ENCODE results near the gene USP48.

USP48 gene

DNA sequence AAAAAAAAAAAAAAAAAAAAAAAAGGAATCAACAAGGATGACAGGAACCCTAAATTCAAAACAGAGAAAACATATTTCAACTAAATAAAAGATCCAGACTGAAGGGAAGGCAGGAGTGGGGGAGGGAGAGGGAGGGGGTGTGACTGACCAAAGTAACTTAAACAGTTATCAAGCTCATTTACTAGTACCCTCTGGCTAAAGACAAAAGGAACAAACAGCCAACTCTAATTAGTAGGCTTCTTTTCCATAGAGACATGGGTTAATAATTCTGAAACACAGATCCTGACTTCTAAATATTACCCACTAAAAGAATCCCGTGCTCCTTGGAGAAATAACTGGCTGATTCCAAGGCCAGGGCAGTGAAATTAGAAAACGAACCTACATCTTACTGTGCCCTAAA lies 23.8 kb downstream of the USP48 start:
- Histone ChIP-seq H3K9me3 (ENCODE audit: control insufficient read depth, insufficient read depth, low read length) (no peaks in the 10 kb centered on the region), H3K4me1 (ENCODE audit: insufficient read depth, low read length) (no peaks in the 10 kb centered on the region; the same call in 1 of the 2 replicates), H3K36me3 (ENCODE audit: insufficient read depth, low read length) (peaks cover 11% of the 10 kb centered on the region), H3K9ac (ENCODE audit: low read depth, low read length) (no peak overlapping the region)

DNA sequence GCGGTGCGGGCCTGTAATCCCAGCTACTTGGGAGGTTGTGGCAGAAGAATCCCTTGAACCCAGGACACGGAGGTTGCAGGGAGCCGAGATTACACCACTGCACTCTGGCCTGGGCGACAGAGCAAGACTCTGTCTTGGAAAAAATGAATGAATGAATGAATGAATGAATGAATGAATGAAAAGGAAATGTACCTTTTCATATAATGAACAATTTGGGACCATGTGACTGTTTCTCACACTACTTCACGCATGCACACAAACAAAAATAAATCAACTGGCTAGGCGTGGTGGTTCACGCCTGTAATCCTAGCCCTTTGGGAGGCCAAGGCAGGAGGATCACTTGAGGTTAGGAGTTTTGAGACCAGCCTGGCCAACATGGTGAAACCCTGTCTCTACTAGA lies 24.3 kb downstream of the USP48 start:
- Histone ChIP-seq H3K4me1 (ENCODE audit: insufficient read depth, low read length) (no peaks in the 10 kb centered on the region; the same call in 1 of the 2 replicates), H3K36me3 (ENCODE audit: insufficient read depth, low read length) (peaks cover 13% of the 10 kb centered on the region), H3K9ac (ENCODE audit: low read depth, low read length) (no peak overlapping the region), H3K9me3 (ENCODE audit: control insufficient read depth, insufficient read depth, low read length) (no peaks in the 10 kb centered on the region)

- no peaks in the 10 kb centered on the region for H3K4me1 ChIP-seq (ENCODE audit: insufficient read depth, low read length)
- H3K9me3 ChIP-seq (ENCODE audit: control insufficient read depth, insufficient read depth, low read length): no peaks in the 10 kb centered on the region
- peaks cover 16% of the 10 kb centered on the region for H3K36me3 ChIP-seq (ENCODE audit: insufficient read depth, low read length)
- no peak overlapping the region for H3K9ac ChIP-seq (ENCODE audit: low read depth, low read length)
These were observed 26.4 kb downstream of the USP48 start for GRCh38 chr1:21756393-21757089.

- peaks cover 16% of the 10 kb centered on the region for H3K36me3 ChIP-seq (ENCODE audit: insufficient read depth, low read length)
- no peak overlapping the region for H3K9ac ChIP-seq (ENCODE audit: low read depth, low read length)
- no peaks in the 10 kb centered on the region for H3K9me3 ChIP-seq (ENCODE audit: control insufficient read depth, insufficient read depth, low read length)
- no peaks in the 10 kb centered on the region for H3K4me1 ChIP-seq (ENCODE audit: insufficient read depth, low read length)
These were observed 27.9 kb downstream of the USP48 start for GRCh38 chr1:21755067-21755466.

DNA sequence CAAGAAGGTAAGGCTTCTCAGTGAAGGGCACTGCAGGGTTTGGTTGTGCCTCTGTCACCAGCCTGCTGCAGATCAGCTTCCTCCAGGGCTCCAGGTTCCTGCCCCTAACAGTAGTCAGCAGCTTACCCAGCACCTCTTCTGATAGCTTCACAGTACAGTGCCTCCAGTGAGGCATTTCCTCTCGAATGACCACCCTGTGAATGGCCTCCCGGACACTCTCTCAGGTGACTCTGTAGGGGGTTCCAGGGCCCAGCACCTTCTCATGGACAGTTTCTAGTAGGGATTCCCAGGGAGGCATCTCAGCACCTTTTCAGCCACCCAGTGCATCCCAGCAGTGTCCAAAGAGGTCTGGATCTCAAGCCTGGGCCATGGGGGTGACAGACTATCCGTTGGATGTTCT lies 28.4 kb downstream of the USP48 start:
- H3K4me1 ChIP-seq (ENCODE audit: insufficient read depth, low read length): no peaks in the 10 kb centered on the region
- H3K9ac ChIP-seq (ENCODE audit: low read depth, low read length): no peak overlapping the region
- H3K9me3 ChIP-seq (ENCODE audit: control insufficient read depth, insufficient read depth, low read length): no peaks in the 10 kb centered on the region
- peaks cover 16% of the 10 kb centered on the region for H3K36me3 ChIP-seq (ENCODE audit: insufficient read depth, low read length)

DNA sequence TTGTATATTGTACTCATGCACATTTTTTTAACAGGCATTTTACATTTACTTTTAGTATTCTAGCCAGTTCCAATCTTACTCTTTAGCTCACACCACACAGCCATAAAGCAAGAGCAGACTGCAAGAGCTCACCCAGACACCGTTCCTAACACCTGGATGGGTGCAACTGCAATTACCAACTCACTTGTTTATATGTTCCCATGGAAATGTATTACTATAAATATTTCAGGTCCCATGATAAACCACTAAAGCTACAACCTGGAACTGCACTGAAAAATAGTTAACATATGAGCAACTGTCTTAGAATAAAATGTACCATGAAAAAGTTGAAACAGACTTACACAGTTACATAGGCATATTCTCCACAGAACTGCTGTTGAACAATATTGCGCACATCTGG lies 30.8 kb downstream of the USP48 start:
- H3K4me1 ChIP-seq (ENCODE audit: insufficient read depth, low read length): no peaks in the 10 kb centered on the region
- H3K36me3 ChIP-seq (ENCODE audit: insufficient read depth, low read length): peaks cover 16% of the 10 kb centered on the region
- H3K9ac ChIP-seq (ENCODE audit: low read depth, low read length): no peak overlapping the region
- H3K9me3 ChIP-seq (ENCODE audit: control insufficient read depth, insufficient read depth, low read length): no peaks in the 10 kb centered on the region

GRCh38 chr1:21751281-21751680 lies 31.7 kb downstream of the USP48 start:
- Histone ChIP-seq H3K4me1 (ENCODE audit: insufficient read depth, low read length) (no peaks in the 10 kb centered on the region), H3K9ac (ENCODE audit: low read depth, low read length) (no peak overlapping the region), H3K9me3 (ENCODE audit: control insufficient read depth, insufficient read depth, low read length) (no peaks in the 10 kb centered on the region), H3K36me3 (ENCODE audit: insufficient read depth, low read length) (peaks cover 16% of the 10 kb centered on the region)

DNA sequence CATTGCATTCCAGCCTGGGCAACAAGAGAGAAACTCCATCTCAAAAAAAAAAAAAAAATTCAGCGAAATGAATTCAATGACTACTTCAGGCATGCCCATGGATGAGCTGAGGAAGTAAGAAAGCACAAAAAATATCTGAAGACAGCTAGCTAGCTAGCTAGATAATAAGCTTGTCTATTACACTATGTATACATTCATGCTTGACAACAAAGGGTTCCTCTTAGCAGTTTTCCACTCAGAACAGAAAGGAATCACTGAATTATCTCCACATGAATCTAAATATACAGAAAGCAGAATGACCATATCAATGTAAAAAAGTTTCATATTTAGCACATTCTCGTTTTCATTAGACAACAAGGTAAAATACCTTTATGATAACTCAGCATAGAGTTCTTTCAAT lies 32.1 kb downstream of the USP48 start:
- H3K4me1 ChIP-seq (ENCODE audit: insufficient read depth, low read length): no peaks in the 10 kb centered on the region
- peaks cover 16% of the 10 kb centered on the region for H3K36me3 ChIP-seq (ENCODE audit: insufficient read depth, low read length)
- H3K9ac ChIP-seq (ENCODE audit: low read depth, low read length): no peak overlapping the region
- H3K9me3 ChIP-seq (ENCODE audit: control insufficient read depth, insufficient read depth, low read length): no peaks in the 10 kb centered on the region

- H3K9me3 ChIP-seq (ENCODE audit: control insufficient read depth, insufficient read depth, low read length): no peaks in the 10 kb centered on the region
- no peaks in the 10 kb centered on the region for H3K4me1 ChIP-seq (ENCODE audit: insufficient read depth, low read length)
- peaks cover 9% of the 10 kb centered on the region for H3K36me3 ChIP-seq (ENCODE audit: insufficient read depth, low read length)
- H3K9ac ChIP-seq (ENCODE audit: low read depth, low read length): no peak overlapping the region
These were observed 33.0 kb downstream of the USP48 start for GRCh38 chr1:21749859-21750468.

- Histone ChIP-seq H3K9me3 (ENCODE audit: control insufficient read depth, insufficient read depth, low read length) (no peaks in the 10 kb centered on the region), H3K36me3 (ENCODE audit: insufficient read depth, low read length) (peaks cover 5% of the 10 kb centered on the region), H3K9ac (ENCODE audit: low read depth, low read length) (no peak overlapping the region), H3K4me1 (ENCODE audit: insufficient read depth, low read length) (no peaks in the 10 kb centered on the region)
These were observed 33.8 kb downstream of the USP48 start for GRCh38 chr1:21749109-21749508.

GRCh38 chr1:21743476-21743875 lies 39.5 kb downstream of the USP48 start:
- Histone ChIP-seq H3K36me3 (ENCODE audit: insufficient read depth, low read length) (no peaks in the 10 kb centered on the region; the same call in 1 of the 2 replicates), H3K4me1 (ENCODE audit: insufficient read depth, low read length) (no peaks in the 10 kb centered on the region), H3K9ac (ENCODE audit: low read depth, low read length) (no peak overlapping the region), H3K9me3 (ENCODE audit: control insufficient read depth, insufficient read depth, low read length) (no peaks in the 10 kb centered on the region)

DNA sequence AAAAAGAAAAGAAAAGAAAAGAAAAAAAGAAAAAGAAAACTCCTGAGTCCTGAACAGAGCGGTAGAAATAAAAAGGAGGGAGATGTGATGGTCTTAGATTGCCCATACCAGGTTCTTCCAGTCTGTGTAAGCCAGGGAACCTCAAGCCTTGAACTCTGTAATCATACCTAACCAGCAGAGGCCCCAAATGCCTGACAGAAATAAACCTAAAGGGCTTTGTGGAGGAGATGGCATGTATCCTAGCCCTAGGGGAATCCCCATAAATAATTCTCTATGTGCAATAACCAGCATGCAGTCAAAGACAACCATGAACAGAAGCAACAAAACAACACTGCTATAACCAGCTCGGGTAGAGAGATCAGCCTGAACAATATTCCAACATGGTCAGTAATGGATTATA lies 40.4 kb downstream of the USP48 start:
- Histone ChIP-seq H3K9ac (ENCODE audit: low read depth, low read length) (no peak overlapping the region), H3K4me1 (ENCODE audit: insufficient read depth, low read length) (no peaks in the 10 kb centered on the region), H3K36me3 (ENCODE audit: insufficient read depth, low read length) (no peaks in the 10 kb centered on the region; the same call in 1 of the 2 replicates), H3K9me3 (ENCODE audit: control insufficient read depth, insufficient read depth, low read length) (no peaks in the 10 kb centered on the region)

GRCh38 chr1:21741206-21741605 lies 41.7 kb downstream of the USP48 start:
- Histone ChIP-seq H3K36me3 (ENCODE audit: insufficient read depth, low read length) (peaks cover 5% of the 10 kb centered on the region; the same call in 1 of the 2 replicates), H3K9ac (ENCODE audit: low read depth, low read length) (no peak overlapping the region), H3K4me1 (ENCODE audit: insufficient read depth, low read length) (no peaks in the 10 kb centered on the region), H3K9me3 (ENCODE audit: control insufficient read depth, insufficient read depth, low read length) (no peaks in the 10 kb centered on the region)

GRCh38 chr1:21736876-21737275 lies 46.1 kb downstream of the USP48 start:
- Histone ChIP-seq H3K9me3 (ENCODE audit: control insufficient read depth, insufficient read depth, low read length) (no peaks in the 10 kb centered on the region), H3K9ac (ENCODE audit: low read depth, low read length) (no peak overlapping the region), H3K4me1 (ENCODE audit: insufficient read depth, low read length) (no peaks in the 10 kb centered on the region), H3K36me3 (ENCODE audit: insufficient read depth, low read length) (peaks cover 22% of the 10 kb centered on the region)

DNA sequence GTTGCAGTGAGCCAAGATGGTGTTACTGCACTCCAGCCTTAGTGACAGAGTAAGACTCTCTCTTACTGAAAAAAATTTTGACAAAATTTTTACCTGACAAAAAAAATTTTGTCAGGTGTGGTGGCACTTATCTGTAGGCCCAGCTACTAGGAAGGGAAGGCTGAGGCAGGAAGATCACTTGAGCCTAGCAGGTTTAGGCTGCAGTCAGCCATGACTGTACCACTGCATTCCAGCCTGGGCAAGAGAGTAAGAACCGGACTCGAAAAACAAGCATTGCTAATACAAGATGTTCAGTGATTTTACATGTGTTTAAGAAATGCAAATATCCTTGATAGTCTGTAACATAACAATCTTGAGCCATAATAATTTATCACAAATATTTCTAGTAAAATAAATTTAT lies 46.9 kb downstream of the USP48 start:
- H3K4me1 ChIP-seq (ENCODE audit: insufficient read depth, low read length): no peaks in the 10 kb centered on the region
- no peaks in the 10 kb centered on the region for H3K9me3 ChIP-seq (ENCODE audit: control insufficient read depth, insufficient read depth, low read length)
- H3K9ac ChIP-seq (ENCODE audit: low read depth, low read length): no peak overlapping the region
- peaks cover 26% of the 10 kb centered on the region for H3K36me3 ChIP-seq (ENCODE audit: insufficient read depth, low read length)

Data from ES-I3 (cell line).